GM21619 (cell line): ENCODE measurements around the gene VPS8.

Experiments
- ATAC-seq: cut with Tn5 transposase; IDR thresholded peaks from one replicate; pipeline ENCODE4 v1.9.1; 2021; ENCODE audit not compliant: unreplicated experiment

Gene VPS8

GRCh38 chr3:184807549-184807948 is 4.4 kb upstream of the VPS8 start:
- ATAC-seq, result no peak

- ATAC-seq, result no peak
Measured at GRCh38 chr3:184808021-184808420, 3.9 kb upstream of the VPS8 start.

- ATAC-seq, result no peak
Measured at GRCh38 chr3:184810146-184810545, 1.8 kb upstream of the VPS8 start.

DNA sequence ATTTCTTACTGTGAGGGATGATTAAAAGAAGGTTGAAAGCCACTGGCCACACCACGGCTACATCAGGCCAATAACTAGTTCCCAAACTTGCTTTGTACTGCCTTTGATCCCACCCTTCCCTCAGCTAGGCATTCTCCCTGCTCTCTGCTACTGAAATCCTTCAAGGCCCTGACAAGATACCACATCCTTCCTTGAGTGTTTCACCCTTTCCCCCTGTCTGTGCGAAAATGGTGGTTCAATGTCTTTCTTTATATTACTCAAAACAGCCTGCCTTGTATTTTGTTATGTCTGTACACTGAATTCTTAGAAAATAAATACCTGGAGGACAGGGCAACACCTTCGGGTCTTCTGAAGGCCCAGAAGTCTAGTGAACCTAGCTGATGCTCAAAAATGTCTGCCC is 932 bp upstream of the VPS8 start:
- no peak for ATAC-seq

GRCh38 chr3:184811663-184811998 is 335 bp upstream of the VPS8 start:
- ATAC-seq, result no peak

DNA sequence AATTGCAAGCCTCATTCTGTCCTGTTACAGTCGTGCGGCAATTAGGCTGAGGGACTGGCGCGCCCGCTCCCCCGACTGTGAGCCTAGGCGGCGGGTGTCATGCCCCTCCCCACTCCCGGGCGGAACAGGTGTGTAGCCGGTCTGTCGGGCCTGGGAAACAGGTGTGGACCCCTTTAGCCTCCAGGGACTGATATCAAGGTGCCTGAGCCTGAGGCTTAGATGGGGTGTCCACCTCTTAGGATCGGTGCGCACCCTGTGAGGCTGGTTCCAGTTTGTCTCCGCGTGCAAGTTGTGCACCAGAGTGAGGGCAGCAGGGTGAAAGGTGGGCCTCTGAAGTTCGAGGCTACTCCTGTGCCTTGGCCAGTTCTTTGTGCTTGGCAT is 686 bp downstream of the VPS8 start:
- peak; percentile 28 for ATAC-seq

- no peak for ATAC-seq
Measured at GRCh38 chr3:184813357-184813756, 1.4 kb downstream of the VPS8 start.

DNA sequence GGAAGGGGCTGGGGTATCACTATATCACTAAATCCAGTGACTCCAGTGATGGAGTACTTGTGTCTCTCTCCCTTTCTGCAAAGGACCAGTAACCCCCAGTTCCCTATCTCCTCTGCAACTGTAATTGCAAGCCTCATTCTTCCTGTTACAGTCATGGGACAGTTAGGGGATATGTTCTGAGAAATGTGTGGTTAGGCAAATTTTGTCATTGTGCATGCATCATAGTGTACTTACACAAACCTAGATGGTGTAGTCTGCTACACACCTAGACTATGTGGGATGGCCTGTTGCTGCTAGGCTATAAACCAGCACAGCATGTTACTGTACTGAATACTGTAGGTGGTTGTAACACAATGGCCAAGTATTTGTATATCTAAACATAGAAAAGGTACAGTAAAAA is 2.2 kb downstream of the VPS8 start:
- ATAC-seq, result peak; percentile 26

DNA sequence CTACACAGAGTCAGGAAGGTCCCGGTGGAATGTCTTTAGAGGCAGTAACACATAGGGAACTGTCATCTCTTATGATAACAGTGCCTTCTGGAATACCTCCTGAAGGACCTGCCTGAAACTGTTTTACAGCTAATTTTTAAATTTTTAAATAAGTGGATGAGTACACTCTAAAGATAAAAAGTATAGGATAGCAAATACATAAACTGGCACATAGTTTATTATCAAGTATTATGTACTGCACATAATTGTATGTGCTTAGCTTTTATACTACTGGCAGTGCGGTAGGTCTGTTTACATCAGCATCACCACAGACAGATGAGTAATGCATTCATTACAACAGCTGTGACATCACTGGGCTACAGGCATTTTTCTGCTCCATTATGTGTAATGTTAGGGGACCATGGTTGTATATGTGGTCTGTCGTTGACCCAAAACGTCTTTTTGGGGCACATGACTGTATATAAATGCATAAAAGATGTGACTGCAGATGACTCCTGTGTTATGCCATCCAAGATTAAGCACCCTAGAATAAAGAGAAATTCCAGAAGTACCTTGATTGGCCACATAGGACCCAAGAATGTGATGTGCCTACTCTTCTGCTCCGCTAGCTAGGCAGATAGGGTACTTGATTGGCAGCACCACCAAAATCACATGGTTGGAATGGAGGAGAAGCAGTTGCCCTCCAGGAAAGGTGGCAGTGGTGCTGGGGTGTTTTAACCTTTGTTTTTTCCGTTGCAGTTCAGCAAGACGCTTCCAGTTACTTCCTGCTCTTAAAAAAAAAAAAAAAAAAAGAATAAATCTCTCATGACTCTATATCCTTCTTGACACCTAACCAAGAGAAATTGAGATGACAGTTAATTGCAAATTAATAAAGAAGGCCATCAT is 3.3 kb downstream of the VPS8 start:
- no peak for ATAC-seq

DNA sequence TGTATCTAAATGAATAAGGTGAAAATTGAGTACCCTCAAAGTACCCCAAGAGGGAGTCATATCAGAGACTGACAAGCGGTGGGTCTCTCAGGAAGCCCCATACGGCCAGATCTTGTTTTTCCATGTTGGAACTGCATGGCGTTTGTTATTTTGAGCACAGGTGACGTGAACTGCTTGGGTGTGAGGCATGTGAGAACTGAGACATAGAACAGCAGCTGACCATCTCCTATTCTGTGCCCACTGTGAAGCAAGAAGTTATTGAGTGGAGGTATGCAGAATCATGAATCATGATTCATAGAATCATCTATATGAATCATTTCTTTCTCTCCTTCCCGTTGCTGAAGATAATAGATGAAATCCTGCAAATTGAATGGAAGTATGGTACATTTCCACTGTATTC is 4.6 kb downstream of the VPS8 start:
- ATAC-seq, result no peak

GRCh38 chr3:184820525-184820924 is 8.6 kb downstream of the VPS8 start:
- ATAC-seq, result no peak

DNA sequence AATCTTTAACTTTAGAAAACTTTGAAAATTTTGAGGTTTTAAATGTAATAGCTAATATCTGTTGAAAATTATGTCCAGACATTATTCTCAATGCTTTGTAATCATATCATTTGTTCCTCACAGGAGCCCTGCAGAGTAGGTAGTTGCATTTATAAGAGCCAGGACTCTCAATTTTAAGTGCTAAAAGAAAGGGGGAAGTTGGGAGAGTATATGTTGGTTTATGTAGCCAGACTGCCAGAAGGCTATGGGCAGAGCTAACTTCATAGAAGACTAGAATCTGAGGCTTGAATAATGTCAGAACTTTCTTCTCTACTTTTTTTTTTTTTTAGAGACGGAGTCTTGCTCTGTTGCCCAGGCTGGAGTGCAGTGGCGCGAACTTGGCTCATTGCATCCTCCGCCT is 9.1 kb downstream of the VPS8 start:
- no peak for ATAC-seq

DNA sequence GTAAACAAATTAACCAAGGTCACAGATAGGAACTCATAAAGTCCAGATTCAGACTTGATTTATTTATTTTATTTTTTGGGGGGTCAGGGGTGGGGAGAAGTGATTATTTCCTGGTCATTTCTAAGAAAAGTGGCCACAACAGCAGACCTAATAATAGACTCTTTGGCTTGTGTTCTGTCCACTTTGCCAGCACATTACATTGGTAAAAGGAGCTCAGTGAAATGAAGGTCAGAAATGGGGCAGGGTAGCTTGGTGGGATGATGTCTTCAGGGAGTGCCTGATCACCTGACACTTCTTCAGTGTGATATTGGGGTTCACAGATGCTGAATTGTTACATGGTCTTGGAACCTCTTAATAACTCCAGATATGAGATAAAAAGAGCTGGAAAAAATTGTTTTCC is 10.1 kb downstream of the VPS8 start:
- no peak for ATAC-seq

DNA sequence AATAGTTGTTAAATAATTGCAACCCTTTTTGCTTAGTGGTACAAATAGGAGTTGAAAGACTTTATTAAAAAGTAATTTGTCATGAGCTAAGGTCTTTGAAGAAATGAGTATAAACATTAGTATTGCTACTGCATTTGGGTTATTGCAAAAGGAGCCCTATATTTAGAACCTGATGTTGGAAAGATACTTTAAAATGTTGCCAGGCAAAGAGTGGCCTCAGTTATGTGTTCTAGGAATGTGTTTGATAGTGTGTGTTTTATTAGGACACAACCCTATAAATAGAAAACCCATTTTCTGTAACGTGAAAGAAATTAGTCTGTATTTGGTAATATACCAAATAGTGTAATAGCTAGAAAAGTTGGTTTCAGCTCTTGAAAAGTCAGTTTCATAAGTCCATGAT is 10.7 kb downstream of the VPS8 start:
- ATAC-seq, result no peak

- no peak for ATAC-seq
Measured at GRCh38 chr3:184823990-184824389, 12.0 kb downstream of the VPS8 start.

DNA sequence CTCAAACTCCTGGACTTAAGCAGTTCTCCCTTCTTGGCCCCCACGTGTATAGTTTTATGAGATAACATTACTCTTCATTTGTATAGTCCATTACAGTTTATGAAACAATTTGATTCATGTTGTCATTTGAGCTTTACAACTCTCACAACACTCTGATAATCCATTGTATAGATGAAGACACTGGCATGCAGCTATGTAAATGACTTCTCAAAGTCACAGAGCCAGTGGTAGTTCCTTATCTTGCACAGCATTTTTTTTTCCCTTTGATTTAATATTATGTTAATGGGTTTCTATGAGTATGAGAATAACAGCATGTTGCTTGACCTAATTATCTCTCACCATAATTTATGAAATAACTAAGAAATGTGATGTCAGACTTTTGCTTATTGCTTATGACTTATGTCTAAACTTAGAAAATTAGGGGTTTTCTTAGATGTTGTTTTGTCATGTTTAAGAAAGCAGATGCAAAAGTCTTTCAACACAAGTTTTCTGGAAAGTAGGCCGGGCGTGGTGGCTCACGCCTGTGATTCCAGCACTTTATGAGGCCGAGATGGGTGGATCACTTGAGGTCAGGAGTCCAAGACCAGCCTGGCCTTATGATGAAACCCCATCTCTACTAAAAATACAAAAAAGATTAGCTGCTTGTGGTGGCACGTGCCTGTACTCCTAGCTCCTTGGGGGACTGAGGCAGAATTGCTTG is 13.3 kb downstream of the VPS8 start:
- no peak for ATAC-seq

GRCh38 chr3:184827572-184827971 is 15.6 kb downstream of the VPS8 start:
- ATAC-seq, result no peak

DNA sequence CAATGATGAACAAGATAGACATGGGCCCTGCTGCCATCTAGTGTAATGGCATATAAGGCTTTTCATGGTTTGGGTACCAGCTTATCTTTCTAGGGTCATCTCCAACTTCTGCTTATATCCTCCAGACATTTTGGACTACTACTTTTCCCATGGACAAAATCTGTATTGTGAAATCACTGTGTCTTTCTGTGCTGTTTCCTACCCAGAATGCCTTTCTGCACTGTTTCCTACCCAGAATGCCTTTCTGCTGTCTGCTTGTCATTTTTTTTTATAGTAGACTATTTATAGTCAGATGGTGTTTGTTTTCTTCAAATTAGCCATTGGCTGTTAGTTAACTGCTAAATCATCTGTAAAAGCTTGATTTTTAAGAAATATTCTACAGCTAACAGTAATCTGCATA is 20.1 kb downstream of the VPS8 start:
- ATAC-seq, result no peak

GRCh38 chr3:184832903-184833302 is 20.9 kb downstream of the VPS8 start:
- no peak for ATAC-seq

DNA sequence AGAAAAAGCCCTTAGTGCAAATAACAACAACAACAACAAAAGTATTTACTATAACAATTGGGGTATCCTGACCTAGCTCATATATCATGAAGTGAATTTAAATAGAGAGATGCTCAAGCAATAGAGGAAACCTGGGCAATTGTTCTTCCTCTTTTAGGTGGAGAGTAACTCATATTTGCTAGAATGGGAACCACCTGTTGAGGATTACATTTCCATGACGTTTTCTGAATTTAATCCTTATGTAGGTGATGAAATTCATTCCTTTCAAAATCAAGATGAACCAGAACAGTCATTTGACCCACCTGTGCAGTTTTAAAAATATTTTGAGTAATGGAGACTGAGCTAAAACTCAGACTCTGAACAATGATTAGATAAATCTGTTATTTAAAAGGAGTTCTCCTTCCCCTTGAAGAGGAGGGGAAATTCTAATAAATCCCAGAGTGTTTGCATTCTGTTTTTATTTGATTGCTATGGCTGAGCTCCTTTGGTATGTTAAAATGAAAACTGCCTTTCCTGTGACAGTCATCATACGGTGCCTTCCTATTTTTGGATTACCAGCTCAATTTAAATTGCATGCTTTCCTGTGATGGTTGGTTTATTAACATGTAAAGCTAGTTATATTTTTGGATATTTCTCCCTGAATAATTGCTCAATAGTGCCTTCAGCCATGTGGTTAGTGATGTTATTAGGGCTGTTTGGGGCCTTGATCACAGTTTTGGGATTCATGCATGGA is 24.3 kb downstream of the VPS8 start:
- no peak for ATAC-seq

- ATAC-seq, result no peak
Measured at GRCh38 chr3:184842433-184842832, 30.5 kb downstream of the VPS8 start.

DNA sequence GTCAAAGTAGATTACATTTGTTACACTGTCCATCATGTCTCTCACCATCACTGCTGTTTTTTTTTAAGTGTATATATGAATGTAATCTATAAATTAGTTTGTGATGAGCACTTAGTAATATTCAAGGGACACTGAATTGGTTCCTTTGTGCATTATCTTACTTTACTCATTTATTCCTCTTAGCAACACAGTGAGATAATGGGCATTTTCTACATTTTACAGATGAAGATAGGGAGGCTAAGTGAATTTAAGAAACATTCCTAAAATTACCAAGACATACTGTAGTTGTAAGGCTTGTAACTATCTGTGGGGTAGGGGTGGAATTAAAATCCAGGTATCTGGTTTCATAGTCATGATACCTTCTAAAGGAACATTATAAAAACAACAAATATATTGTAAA is 33.9 kb downstream of the VPS8 start:
- no peak for ATAC-seq
